Stimulated activated CD8-positive, alpha-beta memory T cell treated with anti-CD3 and anti-CD28 coated beads, Interleukin-4, amount 100 ng/mL, for 1 hour (primary cell): ENCODE measurements around the gene DUSP1.

ENCODE experiments used
- DNase-seq, 2 donors: peaks; one replicate each; pipeline ENCODE4 v3.0.0-alpha.2; 2020; ENCODE audit warnings: low read depth in 2 of 2, low spot score in 1 of 2

DUSP1 gene

DNA sequence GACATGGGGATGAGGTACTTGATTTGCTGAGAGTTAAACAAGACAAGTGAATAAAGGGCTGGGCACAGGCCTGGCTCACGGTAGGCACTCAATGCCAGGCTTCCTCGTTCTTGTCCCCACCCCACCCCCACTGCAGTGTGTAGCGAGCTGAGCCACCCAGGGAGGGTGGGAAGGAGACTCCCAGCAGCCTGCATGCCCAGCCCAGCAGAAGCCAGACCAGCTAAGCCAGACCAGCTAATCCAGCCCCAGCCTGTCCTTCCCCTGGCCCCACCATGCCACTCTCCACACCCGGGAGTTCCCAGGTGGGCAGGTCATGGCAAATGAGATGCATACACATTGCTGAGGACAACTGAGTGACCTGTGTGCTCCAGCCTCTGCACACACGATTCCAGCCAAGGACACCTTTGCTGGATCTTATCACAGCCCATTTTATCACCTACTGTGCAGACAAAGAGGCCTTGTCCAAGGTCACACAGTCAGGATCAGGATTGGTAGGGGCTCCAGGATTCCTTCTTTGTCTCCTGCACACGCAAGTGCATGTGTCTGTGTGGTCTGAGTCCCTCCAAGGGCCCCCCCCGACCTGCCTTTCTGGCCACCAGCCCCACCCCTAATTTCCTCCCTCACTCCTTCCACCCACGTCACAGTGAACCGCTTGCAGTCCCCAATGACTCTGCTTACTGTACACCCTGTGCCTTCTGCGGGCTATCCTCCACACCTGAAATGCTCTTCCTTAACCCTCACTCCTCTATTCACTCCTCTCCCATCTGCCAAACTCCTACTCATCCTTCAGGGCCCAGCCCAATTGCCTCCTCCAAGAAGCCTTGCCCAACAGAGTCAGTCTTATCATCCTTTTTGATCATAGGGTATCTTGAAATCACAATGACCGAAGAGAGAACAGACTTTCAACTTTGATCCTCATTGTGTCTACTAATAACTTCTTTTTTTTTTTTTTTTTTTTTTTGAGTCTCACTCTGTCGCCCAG, 26.6 kb downstream of the DUSP1 start:
- no peak for DNase-seq

GRCh38 chr5:172743112-172743959, 27.7 kb downstream of the DUSP1 start:
- no peak for DNase-seq

GRCh38 chr5:172741206-172741582, 29.8 kb downstream of the DUSP1 start:
- DNase-seq = no peak

DNA sequence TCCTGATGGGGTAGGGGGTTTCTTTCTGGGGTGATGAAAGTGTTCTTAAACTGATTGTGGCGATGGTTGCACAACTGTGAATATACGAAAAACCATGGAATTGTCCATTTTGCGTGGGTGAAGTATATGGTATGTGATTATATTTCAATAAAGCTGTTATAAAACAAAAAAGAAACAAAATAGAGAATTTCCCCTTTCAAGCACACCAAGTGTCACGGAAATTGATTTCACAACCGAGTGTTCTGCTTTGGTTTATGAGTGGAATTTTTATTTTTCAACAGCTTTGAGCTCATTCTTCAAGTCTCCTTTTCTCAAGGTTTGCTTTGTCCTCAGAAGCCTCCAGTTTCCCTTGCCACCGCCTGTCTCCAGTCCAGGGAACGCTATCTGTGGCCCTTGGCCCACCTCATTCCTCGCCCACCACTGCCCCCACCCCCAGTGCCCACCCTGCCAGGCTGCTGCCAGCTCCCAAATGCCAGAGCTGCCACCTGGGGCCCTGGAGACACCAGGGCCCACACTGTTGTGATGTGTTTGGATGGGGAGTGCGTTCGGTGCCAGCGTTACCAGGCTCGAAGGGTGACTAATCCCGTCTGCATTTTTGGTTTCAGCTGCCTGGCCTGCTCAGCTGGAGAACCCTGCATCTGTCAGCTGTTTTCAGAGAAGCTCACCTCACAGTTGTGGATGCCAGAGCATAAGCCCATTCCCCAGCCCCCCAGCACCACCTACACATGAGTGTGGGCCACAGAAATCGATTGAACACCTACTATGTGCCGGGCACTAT, 30.4 kb downstream of the DUSP1 start:
- DNase-seq = no peak

DNA sequence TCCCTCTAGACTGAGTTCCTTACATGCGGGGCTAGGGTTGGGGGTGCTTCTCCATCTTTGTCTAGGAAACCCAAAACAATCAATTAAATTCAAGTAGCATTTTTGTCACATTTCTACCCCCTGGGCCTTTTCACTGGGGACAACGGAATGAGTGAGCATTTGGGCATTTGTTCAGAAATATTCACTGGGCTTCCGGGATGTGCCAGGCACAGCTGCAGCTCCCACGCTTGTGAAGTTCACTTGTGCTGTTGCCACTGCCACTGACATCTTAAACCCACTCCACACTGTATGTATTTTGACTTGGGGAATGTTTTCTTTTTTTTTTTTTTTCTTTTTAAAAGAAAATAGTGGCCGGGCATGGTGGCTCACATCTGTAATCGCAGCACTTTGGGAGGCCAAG, 31.6 kb downstream of the DUSP1 start:
- DNase-seq = no peak

GRCh38 chr5:172736508-172737135, 34.4 kb downstream of the DUSP1 start:
- no peak for DNase-seq

- DNase-seq = no peak
Measured at GRCh38 chr5:172735141-172735831, 35.7 kb downstream of the DUSP1 start.

DNA sequence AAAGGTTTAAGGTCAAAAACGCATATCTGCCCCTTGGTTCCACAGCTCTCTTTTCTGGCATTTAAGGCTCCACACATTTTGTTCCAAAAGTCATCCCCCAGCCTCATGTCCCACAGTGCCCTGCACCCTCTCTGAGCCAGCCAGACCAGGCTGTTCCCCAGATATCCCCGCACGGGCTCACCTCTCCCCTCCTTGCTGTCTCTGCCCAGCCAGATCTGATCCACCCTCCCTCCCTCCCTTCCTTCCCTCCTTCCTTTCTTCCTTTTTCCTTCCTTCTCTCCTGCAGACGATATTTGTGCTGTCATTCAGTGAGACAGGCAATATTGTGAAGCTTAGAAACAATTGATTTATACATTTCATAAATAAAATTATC, 37.0 kb downstream of the DUSP1 start:
- no peak for DNase-seq

GRCh38 chr5:172733131-172733973, 37.6 kb downstream of the DUSP1 start:
- no peak for DNase-seq

- DNase-seq = no peak
Measured at GRCh38 chr5:172732201-172732865, 38.7 kb downstream of the DUSP1 start.

GRCh38 chr5:172731680-172732074, 39.3 kb downstream of the DUSP1 start:
- DNase-seq = no peak

GRCh38 chr5:172730981-172731679, 39.9 kb downstream of the DUSP1 start:
- DNase-seq = no peak

GRCh38 chr5:172730222-172730621, 40.8 kb downstream of the DUSP1 start:
- no peak for DNase-seq

DNA sequence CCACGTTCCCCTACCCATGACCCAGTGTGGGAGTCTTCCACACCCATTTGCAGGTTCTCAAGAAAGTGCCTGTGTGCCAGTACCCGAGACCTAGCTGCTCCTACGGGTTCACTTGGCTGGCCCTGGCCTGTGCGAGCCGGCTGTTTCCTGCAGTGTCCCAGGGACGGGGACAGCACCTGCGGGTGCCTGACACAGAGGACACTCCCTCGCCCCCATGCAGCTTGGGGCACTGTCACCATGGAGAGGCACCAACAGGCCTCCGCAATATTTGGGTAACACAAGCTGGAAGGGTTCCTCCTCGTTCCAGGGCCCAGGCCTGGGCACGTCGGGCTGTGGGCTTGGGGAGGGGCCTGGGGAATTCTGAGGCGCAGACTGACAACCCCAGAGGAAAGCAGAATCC, 41.4 kb downstream of the DUSP1 start:
- no peak for DNase-seq

GRCh38 chr5:172728481-172729241, 42.3 kb downstream of the DUSP1 start:
- DNase-seq = no peak

GRCh38 chr5:172727551-172727950, 43.4 kb downstream of the DUSP1 start:
- no peak for DNase-seq

DNA sequence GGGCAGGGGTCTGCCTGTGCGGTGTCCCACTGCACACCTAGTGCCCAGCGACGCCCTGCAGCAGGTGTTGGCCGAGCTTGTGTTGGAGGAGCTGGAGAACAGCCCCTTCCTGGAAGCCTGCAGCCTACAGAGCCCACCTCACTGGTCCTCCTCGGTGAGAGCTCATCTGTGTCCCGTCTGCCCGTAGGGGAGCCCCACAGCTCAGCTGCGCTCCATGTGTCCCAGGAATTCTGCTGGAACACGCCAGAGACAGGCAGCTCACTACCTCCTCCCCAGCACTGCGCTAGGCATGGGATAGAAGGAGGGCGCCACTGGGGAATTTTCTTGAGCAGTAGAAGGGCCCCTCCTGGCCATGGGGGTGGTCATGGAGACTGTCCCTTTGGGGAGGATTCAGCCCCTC, 44.0 kb downstream of the DUSP1 start:
- DNase-seq = no peak
